ENCODE data around the gene GLUL. TPM values are rescaled to one million over a fixed set of nuclear protein-coding genes. Genes with fewer than 3 reads are reported as not detected.

Gene GLUL
- total RNA-seq, 1 experiment from 2014 or later: 165 TPM

GRCh38 chr1:182357913-182358312 lies 33.7 kb downstream of the GLUL start:
- Histone ChIP-seq H3K9me3 (ENCODE audit: control insufficient read depth in 1 of 2, insufficient read depth in 1 of 2, low read depth in 1 of 2, low read length in 2 of 2) (no peaks in the 10 kb centered on the region), H3K9me2 (ENCODE audit: insufficient read depth) (no peaks in the 10 kb centered on the region), H3K27me3 (ENCODE audit: insufficient read depth, low read length) (no peaks in the 10 kb centered on the region), H3K4me3 (replicated peaks in 1 of 2; ENCODE audit: low read depth in 1 of 2, low read length in 2 of 2) (no peak overlapping the region), H3K27ac (ENCODE audit: low read depth, low read length) (no peak overlapping the region), H3K4me2 (ENCODE audit: low read length) (no peak overlapping the region), H4K20me1 (ENCODE audit: insufficient read depth) (no peaks in the 10 kb centered on the region), H3K4me1 (ENCODE audit: control insufficient read depth in 1 of 2, insufficient read depth in 2 of 2, low read length in 2 of 2) (no peaks in the 10 kb centered on the region), H3K36me3 (ENCODE audit: control insufficient read depth in 1 of 2, insufficient read depth in 2 of 2, low read length in 2 of 2) (no peaks in the 10 kb centered on the region), H3K79me2 (ENCODE audit: insufficient read depth, low read length) (no peaks in the 10 kb centered on the region), H3K9ac (ENCODE audit: low read length) (no peak overlapping the region), H2AFZ (ENCODE audit: low read depth, low read length, poor library complexity, severe bottlenecking) (no peak overlapping the region)
- POLR2A ChIA-PET: no interaction called here
- TF ChIP-seq POLR2A (IDR thresholded peaks at IDR 0.05; ENCODE audit: borderline replicate concordance, extremely low read depth, insufficient read depth, insufficient read length) (no peak), EZH2phosphoT487 (IDR thresholded peaks at IDR 0.05; ENCODE audit: borderline replicate concordance) (no peak), JUND (IDR thresholded peaks at IDR 0.05) (no peak)
- intact Hi-C loops (cut with micrococcal nuclease): no loop called here
- DNase-seq (ENCODE audit: low read depth, low spot score) (no peak), ATAC-seq (no peak)
- RAD21 ChIA-PET (ENCODE audit: low non-redundant PET in 1 of 2, low total read pairs in 2 of 2, uncharacterized antibody in 2 of 2, unreplicated experiment in 2 of 2): no interaction called here
- CTCF ChIA-PET: no interaction called here
- BruUV-seq (replicated peaks): no TSS peak

- POLR2A ChIA-PET: no interaction called here
- ATAC-seq: no peak
Measured at GRCh38 chr1:182357171-182357570, 34.4 kb downstream of the GLUL start.

More at GRCh38 chr1:182357171-182357570, 34.4 kb downstream of the GLUL start:
- H3K4me3 ChIP-seq (replicated peaks in 1 of 2; ENCODE audit: low read depth in 1 of 2, low read length in 2 of 2): no peak overlapping the region
- ChIA-PET RAD21 (ENCODE audit: low non-redundant PET in 1 of 2, low total read pairs in 2 of 2, uncharacterized antibody in 2 of 2, unreplicated experiment in 2 of 2) (no interaction called here), CTCF (no interaction called here)
- no peaks in the 10 kb centered on the region for H3K27me3 ChIP-seq (ENCODE audit: insufficient read depth, low read length)
- H3K9me3 ChIP-seq (ENCODE audit: control insufficient read depth in 1 of 2, insufficient read depth in 1 of 2, low read depth in 1 of 2, low read length in 2 of 2): no peaks in the 10 kb centered on the region
- H3K4me1 ChIP-seq (ENCODE audit: control insufficient read depth in 1 of 2, insufficient read depth in 2 of 2, low read length in 2 of 2): no peaks in the 10 kb centered on the region
- H3K27ac ChIP-seq (ENCODE audit: low read depth, low read length): no peak overlapping the region
- H2AFZ ChIP-seq (ENCODE audit: low read depth, low read length, poor library complexity, severe bottlenecking): no peak overlapping the region
- no peaks in the 10 kb centered on the region for H4K20me1 ChIP-seq (ENCODE audit: insufficient read depth)
- H3K9me2 ChIP-seq (ENCODE audit: insufficient read depth): no peaks in the 10 kb centered on the region
- DNase-seq (ENCODE audit: low read depth, low spot score): no peak
- H3K36me3 ChIP-seq (ENCODE audit: control insufficient read depth in 1 of 2, insufficient read depth in 2 of 2, low read length in 2 of 2): no peaks in the 10 kb centered on the region
- TF ChIP-seq SRF (IDR thresholded peaks at IDR 0.05; ENCODE audit: low read depth) (no peak), EZH2phosphoT487 (IDR thresholded peaks at IDR 0.05; ENCODE audit: borderline replicate concordance) (no peak), RAD21 (IDR thresholded peaks at IDR 0.05; ENCODE audit: low read depth) (no peak), ZBTB33 (IDR thresholded peaks at IDR 0.05; ENCODE audit: extremely low read depth, insufficient replicate concordance, low read length) (no peak), POLR2A (IDR thresholded peaks at IDR 0.05; ENCODE audit: borderline replicate concordance, extremely low read depth, insufficient read depth, insufficient read length) (no peak), POLR2AphosphoS5 (IDR thresholded peaks at IDR 0.05; ENCODE audit: low read depth, low read length) (no peak), SP1 (IDR thresholded peaks at IDR 0.05; ENCODE audit: low read depth) (no peak), TCF7L2 (IDR thresholded peaks at IDR 0.05; ENCODE audit: borderline replicate concordance, extremely low read depth, insufficient read depth, insufficient read length) (no peak), ZFX (IDR thresholded peaks at IDR 0.05) (no peak), CTCF (IDR thresholded peaks at IDR 0.05 in 2 of 3, conservative IDR thresholded peaks at IDR 0.05 in 1 of 3; ENCODE audit: borderline replicate concordance in 1 of 3, insufficient read depth in 1 of 3, low read depth in 2 of 3, low read length in 2 of 3) (no peak)
- BruUV-seq (replicated peaks): no TSS peak
- H3K79me2 ChIP-seq (ENCODE audit: insufficient read depth, low read length): no peaks in the 10 kb centered on the region
- H3K9ac ChIP-seq (ENCODE audit: low read length): no peak overlapping the region
- no peak overlapping the region for H3K4me2 ChIP-seq (ENCODE audit: low read length)
- intact Hi-C loops (cut with micrococcal nuclease): no loop called here
